Endothelial cell of umbilical vein (primary cell): ENCODE results near the gene ACKR3. TPM values are rescaled to one million over a fixed set of nuclear protein-coding genes. Genes with fewer than 3 reads are reported as not detected.

Experiments used
- BruUV-seq: library from RNA; stranded (reverse); fragments of 400-500 nt; replicated peaks from 2 replicates; lab custom pipeline; 2021; lab: Mats Ljungman, UMichigan
- CTCF ChIA-PET: fragments of 300-600, 350-600 bp; sonication (Branson Sonifier 250); formaldehyde crosslinking; loops from one replicate; lab custom pipeline; 2021; ENCODE audit warnings: antibody characterized with exemption, inconsistent platforms; lab: Charles Lee
- POLR2A ChIA-PET: fragments of 300-600, 350-600 bp; sonication (Branson Sonifier 250); formaldehyde crosslinking; loops from one replicate; lab custom pipeline; 2021; ENCODE audit warnings: antibody characterized with exemption, inconsistent platforms; lab: Charles Lee
- DNase-seq: peaks from one replicate; pipeline ENCODE4 v3.0.0-alpha.2; 2011; ENCODE audit warnings: low read depth, low spot score
- FAIRE-seq: peaks from 2 replicates; lab custom pipeline; 2011; peaks lifted over from hg19 to GRCh38; lab: Jason Lieb, UNC
- H2AFZ ChIP-seq: 2 replicates; pipeline ENCODE4 v1.6.0; 2012; ENCODE audit warnings: low read depth, low read length, control low read depth, inconsistent platforms
- H3K27ac ChIP-seq: 2 replicates; pipeline ENCODE4 v1.5.1; 2011; ENCODE audit warnings: low read depth, mild to moderate bottlenecking, control low read depth, low read length, moderate library complexity; ENCODE audit not compliant: insufficient read depth
- H3K27me3 ChIP-seq, 2 experiments: 2 replicates each; pipeline versions ENCODE4 v1.6.0 to v1.6.1; 2011; ENCODE audit warnings: low read length in 2 of 2, mixed read lengths in 1 of 2; ENCODE audit not compliant: control insufficient read depth in 2 of 2, insufficient read depth in 2 of 2
- H3K36me3 ChIP-seq, 2 experiments: 2 replicates in 1 of 2; 3 replicates in 1 of 2; pipeline ENCODE4 v1.5.1; 2011; ENCODE audit warnings: low read length in 2 of 2, mild to moderate bottlenecking in 1 of 2, moderate library complexity in 1 of 2; ENCODE audit not compliant: control insufficient read depth in 2 of 2, insufficient read depth in 2 of 2; ENCODE audit errors: extremely low read depth in 1 of 2
- H3K4me1 ChIP-seq: 3 replicates; pipeline ENCODE4 v1.5.1; 2011; ENCODE audit warnings: mild to moderate bottlenecking, low read length; ENCODE audit not compliant: control insufficient read depth, insufficient read depth; ENCODE audit errors: extremely low read depth
- H3K4me2 ChIP-seq: 2 replicates; pipeline ENCODE4 v1.6.1; 2011; ENCODE audit warnings: low read length, control low read depth, mixed read lengths; ENCODE audit not compliant: insufficient read depth
- H3K4me3 ChIP-seq, 3 experiments: fragments of 200-600 bp in 1 of 3; sonication (generic), shearing (Covaris generic) in 1 of 3; replicated peaks in 1 of 3; 2 replicates each; pipeline ENCODE4 v1.5.1; 2011 to 2016; ENCODE audit warnings: control low read depth in 3 of 3, low read length in 3 of 3, mild to moderate bottlenecking in 2 of 3, inconsistent platforms in 1 of 3, low read depth in 1 of 3, moderate library complexity in 1 of 3; ENCODE audit not compliant: insufficient read depth in 1 of 3
- H3K79me2 ChIP-seq: 2 replicates; pipeline ENCODE4 v1.6.0; 2012; ENCODE audit warnings: low read length, inconsistent platforms; ENCODE audit not compliant: control insufficient read depth, insufficient read depth
- H3K9ac ChIP-seq: replicated peaks from 2 replicates; pipeline ENCODE3; 2011; ENCODE audit warnings: low read length, control low read depth; ENCODE audit not compliant: insufficient read depth; ENCODE audit errors: extremely low read depth
- H3K9me1 ChIP-seq: replicated peaks from 3 replicates; pipeline ENCODE4 v1.6.0; 2011; ENCODE audit warnings: mild to moderate bottlenecking, low read length; ENCODE audit not compliant: control insufficient read depth, insufficient read depth; ENCODE audit errors: extremely low read depth
- H3K9me3 ChIP-seq: replicated peaks from 2 replicates; pipeline ENCODE4 v1.5.1; 2012; ENCODE audit warnings: low read length, inconsistent platforms; ENCODE audit not compliant: control insufficient read depth, insufficient read depth
- H4K20me1 ChIP-seq: replicated peaks from 2 replicates; pipeline ENCODE3; 2011; ENCODE audit warnings: mild to moderate bottlenecking, low read length; ENCODE audit not compliant: control insufficient read depth, insufficient read depth; ENCODE audit errors: extremely low read depth
- POLR2AphosphoS5 ChIP-seq: IDR thresholded peaks from 2 replicates; pipeline ENCODE4 v1.6.1; 2012; ENCODE audit warnings: low read depth, mild to moderate bottlenecking, control low read depth, low read length, moderate library complexity; ENCODE audit not compliant: insufficient read depth
- dilution Hi-C: fragments of 300-500 bp; cut with MboI; formaldehyde crosslinking; loops from one replicate; pipeline ENCODE4 v1.15.0; 2019; ENCODE audit warnings: low sequenced_read_pairs; ENCODE audit not compliant: extremely low pct_ligation_motif_present
- intact Hi-C: fragments of 100-400 bp; cut with micrococcal nuclease; formaldehyde crosslinking; loops from one replicate; pipeline ENCODE4 v1.10.0; 2022
- polyA plus RNA-seq, 4 experiments: library from polyadenylated mRNA; depleted of rRNA in 3 of 4; stranded (reverse) in 3 of 4; unstranded in 1 of 4; fragments of >200 nt; gene quantifications; 2 replicates each; pipeline versions ENCODE4 v1.2.1 to v1.2.3, GENCODE V29; 2011 to 2012; ENCODE audit warnings: missing spikeins in 1 of 4
- total RNA-seq: library from RNA; stranded (reverse); gene quantifications from 2 replicates; pipeline ENCODE4 v1.2.3, GENCODE V29; 2021
- TF ChIP-seq, protein P1 (sequence below), 2 donors: IDR thresholded peaks; 1 replicate in 1 of 2; 2 replicates in 1 of 2; pipeline ENCODE4 v1.5.1; 2011; ENCODE audit warnings: low read length in 2 of 2, mild to moderate bottlenecking in 2 of 2, moderate library complexity in 2 of 2, control low read depth in 1 of 2, inconsistent platforms in 1 of 2, low read depth in 1 of 2; ENCODE audit not compliant: insufficient read depth in 1 of 2; ENCODE audit errors: extremely low read depth in 1 of 2

ACKR3 gene
- total and polyA plus RNA-seq, 2 donors (not counting 3 experiments of a cell fraction or from before 2014, with no cell fraction given), result 31.1 to 428 TPM

DNA sequence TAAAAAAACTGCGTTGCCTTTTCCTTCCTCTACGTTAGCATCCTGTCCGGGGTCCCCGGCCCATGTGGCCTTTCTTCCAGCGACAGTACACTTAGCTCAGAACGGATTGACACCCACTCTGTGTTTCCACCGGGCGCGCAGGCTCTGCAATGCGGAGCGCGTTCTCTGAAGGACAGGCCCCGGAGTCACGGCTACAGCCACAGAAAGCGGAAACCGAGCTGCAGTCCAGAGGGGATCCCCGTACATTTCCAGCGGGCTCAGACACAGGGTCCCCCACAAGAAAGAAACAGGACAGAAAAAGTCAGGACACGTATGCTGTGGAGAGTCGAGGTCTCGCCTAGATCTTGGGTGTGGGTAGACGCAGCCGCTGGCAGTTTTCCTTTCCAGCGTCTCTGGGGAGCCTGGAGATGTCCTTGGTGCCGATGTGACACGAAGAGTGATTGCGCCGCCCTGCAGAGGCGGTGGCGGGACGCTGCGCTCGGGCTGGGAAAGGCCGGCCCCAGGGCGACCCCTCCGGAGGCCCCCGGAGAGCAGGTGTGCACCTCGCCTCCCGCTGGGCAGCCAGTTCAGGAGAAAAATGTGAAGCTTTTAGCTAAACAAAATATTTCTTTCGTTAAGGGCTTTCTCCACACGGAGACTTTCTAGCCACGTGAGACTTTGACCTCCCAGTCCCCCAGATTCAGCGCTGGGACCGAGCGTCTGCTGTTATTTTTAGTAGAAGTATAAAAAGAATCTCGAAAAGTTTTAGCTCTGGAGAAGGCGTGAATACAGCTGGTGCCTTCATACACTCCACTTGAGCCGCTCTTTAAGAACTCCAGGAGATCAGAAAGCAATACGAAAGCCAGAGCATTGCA, 1.3 kb upstream of the ACKR3 start:
- Histone ChIP-seq H3K36me3 (peaks cover 0 to 2% of the 10 kb centered on the region in 2 experiments), H3K27ac (peak overlapping the region; percentile 46), H4K20me1 (no peaks in the 10 kb centered on the region), H3K4me2 (peak overlapping the region; percentile 75), H3K9ac (peak overlapping the region; percentile 39), H3K79me2 (peaks cover 18% of the 10 kb centered on the region), H3K9me3 (no peaks in the 10 kb centered on the region), H3K4me1 (peaks cover 44% of the 10 kb centered on the region), H2AFZ (peak overlapping the region; percentile 96), H3K4me3 (peak overlapping the region; percentile 27 to 56 (median 44)), H3K27me3 (no peaks in the 10 kb centered on the region), H3K9me1 (no peaks in the 10 kb centered on the region)
- dilution Hi-C loops, result no loop called here
- intact Hi-C loops, result loop anchor here (2.0 kb wide), 2 partner anchors 265 to 505 kb away; no protein-coding TSS in a partner anchor
- FAIRE-seq, result peak; percentile 82
- BruUV-seq, result no TSS peak
- CTCF ChIA-PET, result interaction anchor here (1.0 to 4.6 kb wide), 9 partner anchors 9 to 500 kb away, joined by 3 to 49 read pairs (median 3); no protein-coding TSS in a partner anchor
- DNase-seq, result peak; percentile 67
- TF ChIP-seq, protein P1, sequence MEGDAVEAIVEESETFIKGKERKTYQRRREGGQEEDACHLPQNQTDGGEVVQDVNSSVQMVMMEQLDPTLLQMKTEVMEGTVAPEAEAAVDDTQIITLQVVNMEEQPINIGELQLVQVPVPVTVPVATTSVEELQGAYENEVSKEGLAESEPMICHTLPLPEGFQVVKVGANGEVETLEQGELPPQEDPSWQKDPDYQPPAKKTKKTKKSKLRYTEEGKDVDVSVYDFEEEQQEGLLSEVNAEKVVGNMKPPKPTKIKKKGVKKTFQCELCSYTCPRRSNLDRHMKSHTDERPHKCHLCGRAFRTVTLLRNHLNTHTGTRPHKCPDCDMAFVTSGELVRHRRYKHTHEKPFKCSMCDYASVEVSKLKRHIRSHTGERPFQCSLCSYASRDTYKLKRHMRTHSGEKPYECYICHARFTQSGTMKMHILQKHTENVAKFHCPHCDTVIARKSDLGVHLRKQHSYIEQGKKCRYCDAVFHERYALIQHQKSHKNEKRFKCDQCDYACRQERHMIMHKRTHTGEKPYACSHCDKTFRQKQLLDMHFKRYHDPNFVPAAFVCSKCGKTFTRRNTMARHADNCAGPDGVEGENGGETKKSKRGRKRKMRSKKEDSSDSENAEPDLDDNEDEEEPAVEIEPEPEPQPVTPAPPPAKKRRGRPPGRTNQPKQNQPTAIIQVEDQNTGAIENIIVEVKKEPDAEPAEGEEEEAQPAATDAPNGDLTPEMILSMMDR (IDR thresholded peaks at IDR 0.05; ENCODE audit: extremely low read depth in 1 of 2, insufficient read depth in 1 of 2, low read depth in 1 of 2, low read length in 2 of 2), result peak in 1 of 2 donors; percentile 8
- no peak for TF ChIP-seq POLR2AphosphoS5
- POLR2A ChIA-PET, result no interaction called here
